ENCODE measurements around the gene VSTM2L. TPM values are rescaled to one million over a fixed set of nuclear protein-coding genes. Genes with fewer than 3 reads are reported as not detected.

The VSTM2L gene
- total RNA-seq, 1 donor from 2014 or later, result not detected

DNA sequence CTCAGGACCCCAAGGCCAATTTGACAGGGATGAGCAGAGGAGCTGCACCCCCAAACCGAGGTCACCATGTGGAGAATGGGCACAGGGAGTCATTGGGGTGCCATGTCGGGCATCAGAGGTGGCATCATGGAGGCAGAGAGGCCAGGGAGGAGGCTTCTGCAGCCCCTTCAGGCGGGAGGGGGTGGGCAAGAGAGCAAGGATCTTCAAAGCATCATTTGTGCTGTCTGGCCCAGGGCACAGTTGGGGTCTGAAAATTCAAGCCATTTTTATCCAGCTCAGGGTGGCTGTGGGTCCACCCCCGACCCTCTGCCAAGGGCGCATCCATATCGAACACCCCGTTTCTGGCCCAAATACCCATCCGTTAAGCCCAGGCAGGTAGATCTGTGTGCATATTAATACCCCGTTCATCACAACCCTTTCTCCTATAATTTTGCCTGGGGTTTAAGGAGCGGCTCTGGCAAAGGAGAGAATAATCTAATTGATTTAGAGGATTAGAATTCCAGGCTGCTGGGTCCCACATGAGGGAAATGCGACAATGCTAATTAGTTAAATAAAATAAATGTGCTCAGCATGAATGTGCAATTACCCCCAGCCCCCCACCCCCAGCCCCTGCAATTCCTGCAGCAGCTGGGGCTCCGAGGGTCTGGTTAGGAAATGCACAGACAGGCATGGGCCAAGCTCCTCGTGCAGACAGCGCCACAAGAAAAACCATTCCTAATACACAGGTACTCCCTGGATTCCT lies 31.9 kb downstream of the VSTM2L start:
- DNase-seq (ENCODE audit: extremely low spot score in 2 of 2), result no peak
- no peaks in the 10 kb centered on the region for H3K36me3 ChIP-seq
- no peak overlapping the region for H3K27ac ChIP-seq
- TF ChIP-seq POLR2A (IDR thresholded peaks at IDR 0.05), result no peak
- TF ChIP-seq POLR2AphosphoS5 (IDR thresholded peaks at IDR 0.05; ENCODE audit: insufficient read depth in 1 of 2, low read depth in 1 of 2), result no peak
- TF ChIP-seq, protein P1, sequence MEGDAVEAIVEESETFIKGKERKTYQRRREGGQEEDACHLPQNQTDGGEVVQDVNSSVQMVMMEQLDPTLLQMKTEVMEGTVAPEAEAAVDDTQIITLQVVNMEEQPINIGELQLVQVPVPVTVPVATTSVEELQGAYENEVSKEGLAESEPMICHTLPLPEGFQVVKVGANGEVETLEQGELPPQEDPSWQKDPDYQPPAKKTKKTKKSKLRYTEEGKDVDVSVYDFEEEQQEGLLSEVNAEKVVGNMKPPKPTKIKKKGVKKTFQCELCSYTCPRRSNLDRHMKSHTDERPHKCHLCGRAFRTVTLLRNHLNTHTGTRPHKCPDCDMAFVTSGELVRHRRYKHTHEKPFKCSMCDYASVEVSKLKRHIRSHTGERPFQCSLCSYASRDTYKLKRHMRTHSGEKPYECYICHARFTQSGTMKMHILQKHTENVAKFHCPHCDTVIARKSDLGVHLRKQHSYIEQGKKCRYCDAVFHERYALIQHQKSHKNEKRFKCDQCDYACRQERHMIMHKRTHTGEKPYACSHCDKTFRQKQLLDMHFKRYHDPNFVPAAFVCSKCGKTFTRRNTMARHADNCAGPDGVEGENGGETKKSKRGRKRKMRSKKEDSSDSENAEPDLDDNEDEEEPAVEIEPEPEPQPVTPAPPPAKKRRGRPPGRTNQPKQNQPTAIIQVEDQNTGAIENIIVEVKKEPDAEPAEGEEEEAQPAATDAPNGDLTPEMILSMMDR (IDR thresholded peaks at IDR 0.05), result no peak
- H3K4me1 ChIP-seq, result no peaks in the 10 kb centered on the region
- no peaks in the 10 kb centered on the region for H3K9me3 ChIP-seq
- intact Hi-C loops (cut with DNase I), result no loop called here
- H3K4me3 ChIP-seq, result no peak overlapping the region
- H3K27me3 ChIP-seq, result no peaks in the 10 kb centered on the region

DNA sequence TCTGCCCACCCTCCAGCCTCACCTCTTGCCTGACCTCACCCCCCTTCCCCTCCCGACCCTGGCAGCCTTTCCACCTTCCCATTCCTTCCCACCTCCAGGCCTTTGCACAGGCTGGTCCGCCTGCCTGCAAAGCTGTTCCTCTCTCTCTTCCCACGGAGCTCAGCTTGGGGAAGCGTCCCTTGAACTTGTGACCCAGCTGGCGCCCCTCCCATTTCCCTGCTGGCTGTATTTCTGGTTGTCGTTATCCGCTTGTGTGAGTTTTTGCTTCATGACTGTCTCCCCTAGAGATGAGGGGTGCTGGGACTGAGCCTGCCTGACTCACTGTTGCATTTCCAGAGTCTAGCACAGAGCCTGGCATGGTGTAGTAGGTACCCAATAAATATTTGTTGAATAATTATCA lies 32.5 kb downstream of the VSTM2L start:
- no peak for DNase-seq (ENCODE audit: extremely low spot score in 2 of 2)
- intact Hi-C loops (cut with DNase I), result no loop called here

DNA sequence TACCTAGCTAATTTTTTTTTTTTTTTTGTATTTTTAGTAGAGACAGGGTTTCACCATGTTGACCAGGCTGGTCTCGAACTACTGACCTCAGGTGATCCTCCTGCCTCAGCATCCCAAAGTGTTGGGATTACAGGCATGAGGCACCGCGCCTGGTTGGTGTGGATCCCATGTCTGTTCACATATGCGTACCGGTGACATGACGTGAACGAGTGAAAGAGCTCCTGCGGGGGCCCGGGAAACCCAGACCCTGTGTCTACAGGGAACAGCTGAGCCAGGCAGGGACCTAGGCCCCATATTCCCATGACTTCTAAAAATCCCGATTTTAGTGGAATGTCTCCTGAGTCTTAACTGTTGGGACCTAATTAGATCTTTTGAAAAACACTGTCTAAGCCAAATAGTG lies 33.1 kb downstream of the VSTM2L start:
- H3K27ac ChIP-seq, result no peak overlapping the region
- H3K9me3 ChIP-seq, result no peaks in the 10 kb centered on the region
- no peaks in the 10 kb centered on the region for H3K4me1 ChIP-seq
- intact Hi-C loops (cut with DNase I), result no loop called here
- TF ChIP-seq, protein P1 (IDR thresholded peaks at IDR 0.05), result no peak
- TF ChIP-seq POLR2AphosphoS5 (IDR thresholded peaks at IDR 0.05; ENCODE audit: insufficient read depth in 1 of 2, low read depth in 1 of 2) (no peak), POLR2A (IDR thresholded peaks at IDR 0.05) (no peak)
- no peaks in the 10 kb centered on the region for H3K27me3 ChIP-seq
- DNase-seq (ENCODE audit: extremely low spot score in 2 of 2), result no peak
- no peaks in the 10 kb centered on the region for H3K36me3 ChIP-seq
- no peak overlapping the region for H3K4me3 ChIP-seq

More for the DNA sequence above, 32.5 kb downstream of the VSTM2L start:
- TF ChIP-seq, protein P1 (IDR thresholded peaks at IDR 0.05), result no peak
- TF ChIP-seq POLR2AphosphoS5 (IDR thresholded peaks at IDR 0.05; ENCODE audit: insufficient read depth in 1 of 2, low read depth in 1 of 2), result no peak
- TF ChIP-seq POLR2A (IDR thresholded peaks at IDR 0.05), result no peak
- H3K9me3 ChIP-seq, result no peaks in the 10 kb centered on the region
- no peak overlapping the region for H3K27ac ChIP-seq
- no peaks in the 10 kb centered on the region for H3K36me3 ChIP-seq
- H3K4me1 ChIP-seq, result no peaks in the 10 kb centered on the region
- no peak overlapping the region for H3K4me3 ChIP-seq
- H3K27me3 ChIP-seq, result no peaks in the 10 kb centered on the region

DNA sequence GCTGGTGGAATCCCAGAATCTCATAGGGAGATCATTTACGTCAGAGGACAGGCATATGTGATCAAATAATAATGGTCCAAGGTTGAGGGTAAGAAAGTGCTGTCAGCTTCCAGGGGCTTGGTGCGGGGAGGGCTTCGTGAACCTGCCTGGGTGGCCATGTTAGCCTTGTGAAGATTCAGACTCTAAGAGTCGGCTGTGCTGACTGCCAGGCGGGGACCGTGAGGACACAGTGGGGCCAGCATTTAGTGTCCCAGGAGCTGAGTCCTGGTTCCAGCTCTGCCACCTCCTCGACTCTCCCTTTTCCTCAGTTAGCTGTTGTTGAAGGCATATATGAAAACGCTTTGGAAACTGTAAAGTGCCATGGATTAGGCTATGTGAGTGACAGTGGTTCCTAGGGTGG lies 33.5 kb downstream of the VSTM2L start:
- Histone ChIP-seq H3K4me1 (no peaks in the 10 kb centered on the region), H3K36me3 (no peaks in the 10 kb centered on the region), H3K27ac (no peak overlapping the region), H3K9me3 (no peaks in the 10 kb centered on the region), H3K27me3 (no peaks in the 10 kb centered on the region), H3K4me3 (no peak overlapping the region)
- TF ChIP-seq, protein P1 (IDR thresholded peaks at IDR 0.05), result no peak
- TF ChIP-seq POLR2A (IDR thresholded peaks at IDR 0.05), result no peak
- no peak for TF ChIP-seq POLR2AphosphoS5 (IDR thresholded peaks at IDR 0.05; ENCODE audit: insufficient read depth in 1 of 2, low read depth in 1 of 2)
- intact Hi-C loops (cut with DNase I), result no loop called here
- DNase-seq (ENCODE audit: extremely low spot score in 2 of 2), result no peak

DNA sequence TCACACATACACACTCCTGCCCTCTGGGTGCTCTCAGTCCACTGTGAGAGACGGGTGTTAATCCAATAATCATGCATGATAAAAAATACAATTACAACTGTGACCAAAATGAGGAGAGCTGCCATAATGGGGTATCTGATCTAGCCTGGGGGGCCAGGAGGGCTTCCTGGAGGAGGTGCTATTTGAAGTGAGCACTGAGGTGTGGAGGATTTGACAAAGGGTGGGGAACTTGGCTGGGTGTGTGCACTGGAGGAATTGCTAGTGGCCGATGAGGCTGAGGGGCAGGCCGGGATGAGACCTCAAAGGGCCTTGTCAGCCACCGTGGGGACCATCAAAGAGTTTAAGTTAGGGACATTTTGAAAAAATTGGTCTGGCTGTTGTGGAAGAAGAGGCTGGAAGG lies 34.8 kb downstream of the VSTM2L start:
- intact Hi-C loops (cut with DNase I), result no loop called here
- DNase-seq (ENCODE audit: extremely low spot score in 2 of 2), result no peak
- Histone ChIP-seq H3K27me3 (no peaks in the 10 kb centered on the region), H3K4me1 (no peaks in the 10 kb centered on the region), H3K4me3 (no peak overlapping the region), H3K36me3 (no peaks in the 10 kb centered on the region), H3K27ac (no peak overlapping the region), H3K9me3 (no peaks in the 10 kb centered on the region)
- no peak for TF ChIP-seq POLR2A (IDR thresholded peaks at IDR 0.05)
- TF ChIP-seq, protein P1 (IDR thresholded peaks at IDR 0.05), result no peak

Data from vagina (tissue), 2 donors.